ENCODE data around the gene SEMA5A.

The SEMA5A gene

GRCh38 chr5:9545992-9546851 lies at the start of gene SEMA5A:
SEMA5A (minus strand) TSS chr5:9546075; CDS start chr5:9379946, 166,129 bp downstream.
- in situ Hi-C loops (cut with MboI; ENCODE audit: low pct_unique_long_range_greater_than_20kb, low sequenced_read_pairs), result no loop called here
- no peak for DNase-seq

GRCh38 chr5:9594913-9595312 lies 49.0 kb upstream of the SEMA5A start:
- DNase-seq, result no peak
- in situ Hi-C loops (cut with MboI; ENCODE audit: low pct_unique_long_range_greater_than_20kb, low sequenced_read_pairs), result no loop called here

- no peak for DNase-seq
- in situ Hi-C loops (cut with MboI; ENCODE audit: low pct_unique_long_range_greater_than_20kb, low sequenced_read_pairs), result no loop called here
Observed at GRCh38 chr5:9589049-9589835, 43.4 kb upstream of the SEMA5A start.

- no peak for DNase-seq
- in situ Hi-C loops (cut with MboI; ENCODE audit: low pct_unique_long_range_greater_than_20kb, low sequenced_read_pairs), result no loop called here
Observed at GRCh38 chr5:9588254-9588653, 42.4 kb upstream of the SEMA5A start.

GRCh38 chr5:9587135-9587534 lies 41.3 kb upstream of the SEMA5A start:
- in situ Hi-C loops (cut with MboI; ENCODE audit: low pct_unique_long_range_greater_than_20kb, low sequenced_read_pairs), result no loop called here
- DNase-seq, result no peak

- DNase-seq, result no peak
- in situ Hi-C loops (cut with MboI; ENCODE audit: low pct_unique_long_range_greater_than_20kb, low sequenced_read_pairs), result no loop called here
Observed at GRCh38 chr5:9582406-9582805, 36.5 kb upstream of the SEMA5A start.

- in situ Hi-C loops (cut with MboI; ENCODE audit: low pct_unique_long_range_greater_than_20kb, low sequenced_read_pairs), result no loop called here
- DNase-seq, result no peak
Observed at GRCh38 chr5:9573796-9574195, 27.9 kb upstream of the SEMA5A start.

- in situ Hi-C loops (cut with MboI; ENCODE audit: low pct_unique_long_range_greater_than_20kb, low sequenced_read_pairs), result no loop called here
- DNase-seq, result no peak
Observed at GRCh38 chr5:9572246-9572645, 26.4 kb upstream of the SEMA5A start.

GRCh38 chr5:9570876-9571275 lies 25.0 kb upstream of the SEMA5A start:
- DNase-seq, result no peak
- in situ Hi-C loops (cut with MboI; ENCODE audit: low pct_unique_long_range_greater_than_20kb, low sequenced_read_pairs), result no loop called here

- in situ Hi-C loops (cut with MboI; ENCODE audit: low pct_unique_long_range_greater_than_20kb, low sequenced_read_pairs), result no loop called here
- DNase-seq, result no peak
Observed at GRCh38 chr5:9567039-9567438, 21.2 kb upstream of the SEMA5A start.

GRCh38 chr5:9564752-9565151 lies 18.9 kb upstream of the SEMA5A start:
- in situ Hi-C loops (cut with MboI; ENCODE audit: low pct_unique_long_range_greater_than_20kb, low sequenced_read_pairs), result no loop called here
- DNase-seq, result no peak

GRCh38 chr5:9562141-9562540 lies 16.3 kb upstream of the SEMA5A start:
- in situ Hi-C loops (cut with MboI; ENCODE audit: low pct_unique_long_range_greater_than_20kb, low sequenced_read_pairs), result no loop called here
- DNase-seq, result no peak

- in situ Hi-C loops (cut with MboI; ENCODE audit: low pct_unique_long_range_greater_than_20kb, low sequenced_read_pairs), result no loop called here
- DNase-seq, result no peak
Observed at GRCh38 chr5:9559965-9560364, 14.1 kb upstream of the SEMA5A start.

GRCh38 chr5:9558319-9558965 lies 12.6 kb upstream of the SEMA5A start:
- in situ Hi-C loops (cut with MboI; ENCODE audit: low pct_unique_long_range_greater_than_20kb, low sequenced_read_pairs), result no loop called here

GRCh38 chr5:9557696-9558095 lies 11.8 kb upstream of the SEMA5A start:
- in situ Hi-C loops (cut with MboI; ENCODE audit: low pct_unique_long_range_greater_than_20kb, low sequenced_read_pairs), result no loop called here
- no peak for DNase-seq

More at GRCh38 chr5:9558319-9558965, 12.6 kb upstream of the SEMA5A start:
- DNase-seq, result no peak

- in situ Hi-C loops (cut with MboI; ENCODE audit: low pct_unique_long_range_greater_than_20kb, low sequenced_read_pairs), result no loop called here
- no peak for DNase-seq
Observed at GRCh38 chr5:9555961-9556360, 10.1 kb upstream of the SEMA5A start.

- DNase-seq, result no peak
- in situ Hi-C loops (cut with MboI; ENCODE audit: low pct_unique_long_range_greater_than_20kb, low sequenced_read_pairs), result no loop called here
Observed at GRCh38 chr5:9554122-9554521, 8.2 kb upstream of the SEMA5A start.

- DNase-seq, result no peak
- in situ Hi-C loops (cut with MboI; ENCODE audit: low pct_unique_long_range_greater_than_20kb, low sequenced_read_pairs), result no loop called here
Observed at GRCh38 chr5:9553561-9553960, 7.7 kb upstream of the SEMA5A start.

GRCh38 chr5:9551567-9552537 lies 6.0 kb upstream of the SEMA5A start:
- no peak for DNase-seq
- in situ Hi-C loops (cut with MboI; ENCODE audit: low pct_unique_long_range_greater_than_20kb, low sequenced_read_pairs), result no loop called here

All from KBM-7 (cell line).